GM18858 (cell line): ENCODE data around the gene CLTA.

Experiments
- ATAC-seq: cut with Tn5 transposase; IDR thresholded peaks from one replicate; pipeline ENCODE4 v1.9.1; 2021; ENCODE audit not compliant: unreplicated experiment

Gene CLTA

GRCh38 chr9:36190388-36191289 is at the start of gene CLTA:
Gene CLTA (plus strand): TSS chr9:36190921. CDS start chr9:36191057, 136 bp downstream.
- peak; percentile 92 for ATAC-seq

GRCh38 chr9:36141288-36141687 is 49.4 kb upstream of the CLTA start:
- ATAC-seq: no peak

GRCh38 chr9:36141761-36142160 is 49.0 kb upstream of the CLTA start:
- ATAC-seq: no peak

GRCh38 chr9:36142510-36143244 is 48.0 kb upstream of the CLTA start:
- no peak for ATAC-seq

- ATAC-seq: no peak
These were observed 47.5 kb upstream of the CLTA start for GRCh38 chr9:36143245-36143641.

- no peak for ATAC-seq
These were observed 46.1 kb upstream of the CLTA start for GRCh38 chr9:36144309-36145232.

GRCh38 chr9:36145970-36146369 is 44.8 kb upstream of the CLTA start:
- no peak for ATAC-seq

GRCh38 chr9:36146651-36147050 is 44.1 kb upstream of the CLTA start:
- ATAC-seq: no peak

GRCh38 chr9:36147441-36148175 is 43.1 kb upstream of the CLTA start:
- no peak for ATAC-seq

- ATAC-seq: no peak
These were observed 42.2 kb upstream of the CLTA start for GRCh38 chr9:36148311-36149051.

GRCh38 chr9:36149197-36149596 is 41.5 kb upstream of the CLTA start:
- ATAC-seq: no peak

GRCh38 chr9:36150574-36151315 is 40.0 kb upstream of the CLTA start:
- no peak for ATAC-seq

- peak; percentile 71 for ATAC-seq
These were observed 39.2 kb upstream of the CLTA start for GRCh38 chr9:36151316-36152210.

- ATAC-seq: no peak
These were observed 37.8 kb upstream of the CLTA start for GRCh38 chr9:36152741-36153438.

- ATAC-seq: no peak
These were observed 37.0 kb upstream of the CLTA start for GRCh38 chr9:36153746-36154145.

- ATAC-seq: no peak
These were observed 36.3 kb upstream of the CLTA start for GRCh38 chr9:36154331-36154952.

GRCh38 chr9:36156116-36156515 is 34.6 kb upstream of the CLTA start:
- no peak for ATAC-seq
